ENCODE data around the gene ARHGAP32.

GRCh38 chr11:128955636-128956035 is 236.5 kb downstream of the ARHGAP32 start:
- TF ChIP-seq CTCF (IDR thresholded peaks at IDR 0.05; ENCODE audit: low read depth, low read length, poor library complexity, severe bottlenecking) = no peak
- TF ChIP-seq EZH2phosphoT487 (IDR thresholded peaks at IDR 0.05; ENCODE audit: borderline replicate concordance, low read length) = no peak

All from DOHH2 (cell line).